Activated B cell treated with CpG ODN at 0.5 μM for 24 hours (primary cell): ENCODE results near the gene SYCE1. TPM values are rescaled to one million over a fixed set of nuclear protein-coding genes. Genes with fewer than 3 reads are reported as not detected.

Source experiments
- ATAC-seq: fragments of 200-7000 bp; cut with Tn5 transposase; one replicate; pipeline ENCODE4 v1.10.0; 2021; ENCODE audit warnings: low read depth, mild to moderate bottlenecking, moderate library complexity
- CTCF ChIA-PET: fragments of 350-600 bp; sonication (Branson Sonifier 250); formaldehyde crosslinking; loops from one replicate; lab custom pipeline; 2021; ENCODE audit warnings: antibody characterized with exemption; lab: Charles Lee
- POLR2A ChIA-PET: fragments of 350-600 bp; sonication (Branson Sonifier 250); formaldehyde crosslinking; loops from one replicate; lab custom pipeline; 2021; ENCODE audit warnings: antibody characterized with exemption; lab: Charles Lee
- DNase-seq: peaks from one replicate; pipeline ENCODE4 v3.0.0; 2022
- H3K27ac Mint-ChIP-seq: one replicate; pipeline ENCODE4 v1.8.0; 2020; ENCODE audit warnings: mixed read lengths
- H3K27me3 Mint-ChIP-seq: one replicate; pipeline ENCODE4 v1.8.0; 2021; ENCODE audit warnings: mixed read lengths
- H3K36me3 Mint-ChIP-seq: one replicate; pipeline ENCODE4 v1.8.0; 2021; ENCODE audit warnings: low read depth, mixed read lengths
- H3K4me1 Mint-ChIP-seq: one replicate; pipeline ENCODE4 v1.8.0; 2021; ENCODE audit warnings: mixed read lengths
- H3K4me3 Mint-ChIP-seq: one replicate; pipeline ENCODE4 v1.8.0; 2020; ENCODE audit warnings: mild to moderate bottlenecking, mixed read lengths
- H3K9me3 Mint-ChIP-seq: one replicate; pipeline ENCODE4 v1.8.0; 2020; ENCODE audit warnings: mixed read lengths
- intact Hi-C: fragments of 100-400 bp; cut with micrococcal nuclease; formaldehyde crosslinking; loops from one replicate; pipeline ENCODE4 v1.15.1; 2024
- total RNA-seq: library from RNA; stranded (reverse); gene quantifications from 2 replicates; pipeline ENCODE4 v1.2.3, GENCODE V29; 2022
- TF ChIP-seq, protein P1 (sequence below): fragments of 200-600 bp; IDR thresholded peaks from one replicate; pipeline ENCODE4 v1.8.0; 2022; ENCODE audit warnings: antibody characterized with exemption, mild to moderate bottlenecking

The SYCE1 gene, protein sequence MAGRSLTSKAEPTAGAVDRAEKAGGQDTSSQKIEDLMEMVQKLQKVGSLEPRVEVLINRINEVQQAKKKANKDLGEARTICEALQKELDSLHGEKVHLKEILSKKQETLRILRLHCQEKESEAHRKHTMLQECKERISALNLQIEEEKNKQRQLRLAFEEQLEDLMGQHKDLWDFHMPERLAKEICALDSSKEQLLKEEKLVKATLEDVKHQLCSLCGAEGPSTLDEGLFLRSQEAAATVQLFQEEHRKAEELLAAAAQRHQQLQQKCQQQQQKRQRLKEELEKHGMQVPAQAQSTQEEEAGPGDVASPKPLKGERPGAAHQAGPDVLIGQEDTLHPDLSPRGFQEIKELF
- total RNA-seq, result 0.17 TPM in 1 of 2 replicates, not detected in the other

DNA sequence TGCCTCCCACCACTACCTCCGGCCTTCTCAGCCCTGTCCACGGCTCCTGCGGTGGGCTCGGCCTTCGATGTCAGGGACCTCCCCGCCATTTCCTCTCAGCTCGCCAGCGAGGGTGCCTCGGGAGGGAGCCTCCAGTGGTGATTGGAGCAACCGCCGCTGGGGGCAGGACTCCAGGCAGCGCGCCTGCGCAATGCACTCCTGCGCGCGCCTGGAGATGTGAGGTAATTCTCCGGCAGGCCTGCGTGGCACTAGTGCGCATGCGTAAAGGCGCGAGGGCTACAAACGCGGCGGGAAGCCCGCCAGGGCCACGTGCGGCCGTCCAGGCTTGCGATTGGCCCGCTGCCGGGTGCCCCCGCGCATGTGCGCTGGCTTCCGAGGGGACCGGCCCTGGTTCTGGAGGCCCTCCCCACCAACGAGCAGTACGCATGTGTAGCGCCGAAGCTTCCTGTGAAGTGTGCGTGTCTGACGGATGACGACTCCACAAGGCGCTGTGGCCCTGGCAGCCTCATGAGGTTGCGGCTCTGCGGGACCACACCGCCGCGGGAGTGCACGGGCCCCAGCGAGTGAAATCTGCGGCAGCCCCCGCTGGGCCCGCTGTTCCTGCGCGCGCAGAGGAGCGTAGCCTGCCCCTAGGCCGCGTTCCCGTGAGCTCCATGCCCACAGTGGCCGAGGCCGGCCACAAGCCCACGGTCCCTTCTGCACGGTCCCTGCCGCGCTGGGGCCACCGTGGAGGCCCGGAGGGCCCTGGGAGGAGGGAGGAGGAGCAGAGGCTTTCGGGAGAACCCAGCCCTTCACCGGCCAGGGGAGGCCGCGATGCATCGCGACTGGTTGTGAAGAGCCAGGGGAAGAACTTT, at the start of gene SYCE1:
Gene SYCE1, minus strand, starts transcription at position 143 of the 854 bp plus-strand sequence. Its CDS starts 54 bp downstream, at position 89.
- TF ChIP-seq, protein P1, sequence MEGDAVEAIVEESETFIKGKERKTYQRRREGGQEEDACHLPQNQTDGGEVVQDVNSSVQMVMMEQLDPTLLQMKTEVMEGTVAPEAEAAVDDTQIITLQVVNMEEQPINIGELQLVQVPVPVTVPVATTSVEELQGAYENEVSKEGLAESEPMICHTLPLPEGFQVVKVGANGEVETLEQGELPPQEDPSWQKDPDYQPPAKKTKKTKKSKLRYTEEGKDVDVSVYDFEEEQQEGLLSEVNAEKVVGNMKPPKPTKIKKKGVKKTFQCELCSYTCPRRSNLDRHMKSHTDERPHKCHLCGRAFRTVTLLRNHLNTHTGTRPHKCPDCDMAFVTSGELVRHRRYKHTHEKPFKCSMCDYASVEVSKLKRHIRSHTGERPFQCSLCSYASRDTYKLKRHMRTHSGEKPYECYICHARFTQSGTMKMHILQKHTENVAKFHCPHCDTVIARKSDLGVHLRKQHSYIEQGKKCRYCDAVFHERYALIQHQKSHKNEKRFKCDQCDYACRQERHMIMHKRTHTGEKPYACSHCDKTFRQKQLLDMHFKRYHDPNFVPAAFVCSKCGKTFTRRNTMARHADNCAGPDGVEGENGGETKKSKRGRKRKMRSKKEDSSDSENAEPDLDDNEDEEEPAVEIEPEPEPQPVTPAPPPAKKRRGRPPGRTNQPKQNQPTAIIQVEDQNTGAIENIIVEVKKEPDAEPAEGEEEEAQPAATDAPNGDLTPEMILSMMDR, result no peak
- ATAC-seq, result no peak
- no peak for DNase-seq
- H3K4me1 Mint-ChIP-seq, result no peaks in the 10 kb centered on the region
- no peak within 1 kb of the TSS for H3K4me3 Mint-ChIP-seq
- no peak within 1 kb of the TSS for H3K27ac Mint-ChIP-seq
- ChIA-PET CTCF (no interaction called here), POLR2A (no interaction called here)
- H3K36me3 Mint-ChIP-seq, result no peaks in the 10 kb centered on the region
- peaks cover 9% of the 10 kb centered on the region for H3K27me3 Mint-ChIP-seq
- H3K9me3 Mint-ChIP-seq, result peaks cover 4% of the 10 kb centered on the region
- intact Hi-C loops, result no loop called here

DNA sequence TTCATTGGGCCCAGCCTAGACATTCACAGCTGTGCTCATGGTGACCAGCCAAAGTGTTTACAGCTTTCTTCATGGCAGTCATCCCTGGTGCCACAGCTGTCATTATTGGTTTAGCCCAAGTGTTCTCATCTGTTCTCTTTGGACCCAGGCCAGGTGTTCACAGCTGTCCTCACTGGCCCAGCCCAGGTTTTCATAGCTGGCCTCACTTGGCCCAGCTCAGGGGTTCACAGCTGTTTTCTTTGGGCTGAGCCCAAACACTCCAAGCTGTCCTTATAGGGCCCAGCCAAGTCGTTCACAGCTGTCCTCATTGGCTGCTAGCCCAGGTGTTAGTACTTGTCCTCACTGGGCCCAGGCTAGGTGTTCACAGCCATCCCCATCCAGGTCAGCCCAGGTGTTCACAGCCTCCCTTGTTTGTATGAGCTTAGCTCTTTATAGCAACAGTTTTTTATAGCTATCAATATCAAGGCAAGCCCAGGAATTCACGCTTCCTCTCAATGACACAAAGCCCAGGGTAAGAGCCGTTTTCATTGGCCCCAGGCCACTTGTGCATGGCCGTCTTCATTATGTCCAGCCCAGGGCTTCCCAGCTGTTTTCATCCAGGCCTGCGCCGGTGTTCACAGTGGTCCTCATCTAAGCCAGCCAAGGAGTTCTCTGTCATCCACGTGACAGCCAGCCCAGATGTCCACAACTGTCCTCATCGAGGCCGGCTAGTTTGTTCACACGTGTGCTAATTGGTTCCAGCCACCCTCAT, 49.6 kb upstream of the SYCE1 start:
- TF ChIP-seq, protein P1, result no peak
- no peak overlapping the region for H3K27ac Mint-ChIP-seq
- no peak for ATAC-seq
- no peak overlapping the region for H3K4me3 Mint-ChIP-seq
- no peaks in the 10 kb centered on the region for H3K4me1 Mint-ChIP-seq
- POLR2A ChIA-PET, result no interaction called here
- CTCF ChIA-PET, result no interaction called here
- peaks cover 10% of the 10 kb centered on the region for H3K9me3 Mint-ChIP-seq
- peaks cover 12% of the 10 kb centered on the region for H3K27me3 Mint-ChIP-seq
- intact Hi-C loops, result no loop called here
- no peaks in the 10 kb centered on the region for H3K36me3 Mint-ChIP-seq
- DNase-seq, result no peak

DNA sequence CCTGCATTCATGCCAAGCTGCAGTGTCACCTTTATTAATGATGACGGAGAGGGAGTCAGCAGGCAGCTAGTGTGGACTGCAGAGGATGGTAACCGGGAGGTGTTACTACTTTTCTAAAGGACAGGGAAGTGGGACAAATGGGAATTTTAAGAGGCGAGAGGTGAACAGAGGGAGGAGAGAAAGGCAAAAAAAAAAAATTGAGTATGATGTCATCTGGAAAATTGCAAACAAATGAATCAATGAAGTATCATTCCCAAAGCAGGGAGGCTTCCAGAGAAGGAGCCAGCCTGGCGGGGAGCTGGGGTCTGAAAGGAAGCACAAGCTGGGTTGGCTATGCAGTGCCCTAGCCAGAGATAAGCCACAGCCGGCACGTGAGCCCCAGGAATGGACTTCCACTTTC, 48.3 kb upstream of the SYCE1 start:
- Mint-ChIP-seq H3K27ac (no peak overlapping the region), H3K9me3 (peaks cover 10% of the 10 kb centered on the region), H3K36me3 (no peaks in the 10 kb centered on the region), H3K27me3 (peaks cover 14% of the 10 kb centered on the region), H3K4me1 (no peaks in the 10 kb centered on the region), H3K4me3 (no peak overlapping the region)
- POLR2A ChIA-PET, result no interaction called here
- CTCF ChIA-PET, result interaction anchor here (0.6 kb wide), 1 partner anchor 92 kb away, joined by 4 read pairs; no protein-coding TSS in a partner anchor
- no peak for DNase-seq
- intact Hi-C loops, result no loop called here
- TF ChIP-seq, protein P1, result no peak
- no peak for ATAC-seq

DNA sequence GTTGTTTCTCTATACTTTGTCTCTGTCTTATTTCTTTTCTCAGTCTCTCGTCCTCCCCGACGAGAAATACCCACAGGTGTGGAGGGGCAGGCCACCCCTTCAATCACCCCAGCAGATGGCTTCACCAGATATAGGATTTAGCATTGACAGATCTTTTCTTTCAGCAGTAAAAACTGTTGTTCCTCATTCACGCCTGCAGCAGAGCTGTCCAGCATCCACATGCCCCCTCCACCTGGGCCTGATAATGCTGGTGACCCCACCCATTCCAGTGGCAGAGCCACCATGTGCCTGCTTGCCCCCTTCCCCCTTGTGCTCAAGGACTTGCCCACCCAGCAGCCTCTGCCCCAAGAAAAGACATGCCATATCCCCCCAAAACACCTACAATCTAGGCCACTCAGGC, 45.7 kb upstream of the SYCE1 start:
- ChIA-PET POLR2A (no interaction called here), CTCF (no interaction called here)
- no peaks in the 10 kb centered on the region for H3K4me1 Mint-ChIP-seq
- H3K27me3 Mint-ChIP-seq, result peaks cover 22% of the 10 kb centered on the region
- intact Hi-C loops, result no loop called here
- H3K36me3 Mint-ChIP-seq, result no peaks in the 10 kb centered on the region
- no peak overlapping the region for H3K4me3 Mint-ChIP-seq
- peaks cover 10% of the 10 kb centered on the region for H3K9me3 Mint-ChIP-seq
- no peak overlapping the region for H3K27ac Mint-ChIP-seq
- ATAC-seq (no peak), DNase-seq (no peak)
- TF ChIP-seq, protein P1, result no peak
